ENCODE results near the gene SPDYE6.
"Not testable (repeated sequence)": the region's sequence is repeated elsewhere in the genome, so short reads cannot be mapped to it uniquely, and the experiment has no call there.

Gene SPDYE6

DNA sequence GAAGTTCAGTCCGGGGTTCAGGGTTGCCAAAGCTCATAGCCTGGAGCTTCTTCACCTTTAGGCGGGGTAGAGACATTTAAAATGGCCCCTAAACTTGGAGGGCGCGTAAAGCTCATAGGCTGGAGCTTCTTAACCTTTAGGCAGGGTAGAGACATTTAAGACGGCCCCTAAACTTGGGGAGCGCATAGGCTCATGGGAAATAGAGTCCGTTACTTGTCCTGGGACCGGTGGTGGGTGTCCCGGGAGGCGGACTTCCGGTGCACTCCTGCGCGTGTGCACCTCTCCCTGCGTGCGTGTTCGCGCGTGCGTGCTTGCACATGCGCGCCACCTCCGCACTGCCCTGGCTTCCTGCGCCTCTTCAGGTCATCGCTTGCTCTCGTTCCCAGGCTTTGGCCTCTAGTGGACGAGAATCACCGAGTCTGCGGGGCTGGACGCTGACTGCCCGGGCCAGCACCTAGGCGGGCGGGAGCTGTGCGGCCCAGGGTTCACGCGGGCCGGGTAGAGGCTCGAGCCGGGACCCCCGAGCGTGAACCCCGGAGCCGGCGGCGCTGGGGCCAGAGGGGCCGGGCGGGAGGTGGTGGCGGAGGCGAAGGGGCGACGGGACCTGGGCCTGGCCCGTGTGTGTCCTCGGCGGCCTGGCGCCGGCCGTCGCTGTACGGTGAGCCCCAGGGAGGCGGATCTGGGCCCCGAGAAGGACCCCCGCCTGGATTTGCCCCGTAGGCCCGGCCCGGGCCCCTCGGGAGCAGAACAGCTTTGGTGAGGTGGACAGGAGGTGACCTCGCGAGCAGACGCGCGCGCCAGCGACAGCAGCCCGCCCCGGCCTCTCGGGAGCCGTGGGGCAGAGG lies 7.5 kb upstream of the SPDYE6 start:
- peak; percentile 99 for DNase-seq (ENCODE audit: low read depth)

DNA sequence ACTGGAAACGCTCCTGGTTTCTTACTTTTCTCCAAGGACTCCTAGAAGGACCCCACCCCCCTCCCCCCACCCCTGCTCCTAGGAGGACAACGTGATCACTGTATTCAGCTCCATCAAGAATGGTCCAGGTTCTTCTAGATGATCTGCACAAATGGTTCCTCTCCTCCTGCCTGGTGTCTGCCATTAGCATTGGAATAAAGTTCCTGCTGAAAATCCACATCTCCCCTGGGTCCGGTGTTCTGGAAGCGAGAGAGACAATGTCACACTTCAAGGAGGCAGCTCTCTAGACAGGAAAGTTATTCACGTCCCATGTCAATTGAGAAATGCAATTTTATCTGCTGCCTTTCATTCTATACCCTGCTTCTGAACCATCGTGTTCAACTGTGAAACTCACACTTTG lies 9.3 kb downstream of the SPDYE6 start:
- DNase-seq (ENCODE audit: low read depth): not testable (repeated sequence)

DNA sequence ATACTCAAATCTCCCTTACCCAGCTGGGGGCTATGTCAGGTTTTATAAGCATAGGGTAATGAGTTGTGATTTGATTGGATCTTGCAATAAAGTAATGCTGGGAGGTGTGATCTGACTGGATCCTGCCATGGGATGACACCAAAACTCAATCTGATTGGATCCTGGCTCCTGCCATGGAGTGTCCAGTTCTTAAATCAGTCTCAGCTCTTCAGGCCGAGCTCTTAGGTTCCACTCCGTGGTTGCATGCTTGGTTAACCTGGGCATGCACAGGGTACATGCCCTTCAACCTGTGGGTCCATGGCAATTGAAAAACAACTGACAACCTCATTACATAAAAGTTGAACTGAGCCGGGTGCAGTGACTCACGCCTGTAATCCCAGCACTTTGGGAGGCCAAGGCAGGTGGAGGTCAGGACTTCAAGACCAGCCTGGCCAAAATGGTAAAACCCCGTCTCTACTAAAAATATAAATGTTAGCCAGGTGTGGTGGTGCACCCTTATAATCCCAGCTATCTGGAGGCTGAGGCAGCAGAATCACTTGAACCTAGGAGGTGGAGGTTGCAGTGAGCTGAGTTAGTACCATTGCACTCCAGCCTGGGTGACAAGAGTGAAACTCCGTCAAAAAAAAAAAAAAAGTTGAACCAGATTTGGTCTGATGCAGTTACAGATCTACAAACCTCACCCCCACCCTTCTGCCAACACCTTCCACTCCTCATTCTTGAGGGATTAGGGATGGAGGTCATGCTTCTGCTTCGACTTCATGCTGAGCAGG lies 15.5 kb downstream of the SPDYE6 start:
- not testable (repeated sequence) for DNase-seq (ENCODE audit: low read depth)

DNA sequence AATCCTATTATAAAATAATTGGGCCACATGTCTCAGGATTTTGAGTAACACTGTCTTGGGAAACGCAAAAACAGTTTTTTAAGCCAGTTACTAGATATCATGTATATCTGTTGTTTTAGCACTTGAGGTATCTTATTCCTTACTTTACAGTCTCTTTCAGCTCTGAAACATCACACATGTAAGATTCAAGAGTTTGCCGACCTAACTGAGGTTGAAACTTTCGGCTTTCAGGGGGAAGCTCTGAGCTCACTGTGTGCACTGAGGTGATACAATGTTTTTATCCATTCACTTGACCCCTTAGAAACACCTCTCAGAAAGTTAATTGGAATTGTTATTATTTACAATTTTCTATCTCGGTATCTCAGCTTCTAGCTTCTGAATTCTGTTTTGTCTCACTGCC lies 18.8 kb downstream of the SPDYE6 start:
- DNase-seq (ENCODE audit: low read depth): not testable (repeated sequence)

DNA sequence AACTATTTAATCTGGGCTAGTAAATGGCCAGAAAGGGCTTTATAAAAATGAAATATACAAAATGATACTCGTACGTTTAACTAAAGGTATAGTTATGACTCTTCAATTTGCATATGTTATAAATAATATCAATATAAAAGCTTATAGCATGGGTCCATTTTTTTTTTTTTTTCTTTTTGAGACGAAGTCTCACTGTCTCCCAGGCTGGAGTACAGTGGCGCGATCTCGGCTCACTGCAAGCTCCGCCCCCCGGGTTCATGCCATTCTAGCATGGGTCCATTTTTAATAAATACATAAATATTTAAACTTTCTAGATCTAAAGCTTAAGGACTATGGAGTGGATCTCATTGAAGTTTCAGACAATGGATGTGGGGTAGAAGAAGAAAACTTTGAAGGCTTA lies 19.2 kb downstream of the SPDYE6 start:
- not testable (repeated sequence) for DNase-seq (ENCODE audit: low read depth)

DNA sequence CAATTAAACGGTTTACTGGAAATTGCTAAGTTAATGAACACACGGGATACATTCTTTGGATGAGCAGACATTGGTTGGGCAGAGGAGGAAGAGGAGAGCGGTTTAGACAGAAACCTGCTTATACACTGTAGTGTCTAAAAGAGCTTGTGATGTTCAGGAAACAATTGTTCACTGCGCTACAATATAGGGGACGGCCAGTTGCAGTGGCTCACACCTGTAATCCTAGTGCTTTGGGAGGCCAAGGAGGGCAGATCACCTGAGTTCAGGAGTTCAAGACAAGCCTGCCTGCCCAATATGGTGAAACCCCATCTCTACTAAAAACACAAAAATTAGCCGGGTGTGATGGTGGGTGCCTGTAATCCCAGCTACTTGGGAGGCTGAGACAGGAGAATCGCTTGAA lies 20.7 kb downstream of the SPDYE6 start:
- DNase-seq (ENCODE audit: low read depth): not testable (repeated sequence)

DNA sequence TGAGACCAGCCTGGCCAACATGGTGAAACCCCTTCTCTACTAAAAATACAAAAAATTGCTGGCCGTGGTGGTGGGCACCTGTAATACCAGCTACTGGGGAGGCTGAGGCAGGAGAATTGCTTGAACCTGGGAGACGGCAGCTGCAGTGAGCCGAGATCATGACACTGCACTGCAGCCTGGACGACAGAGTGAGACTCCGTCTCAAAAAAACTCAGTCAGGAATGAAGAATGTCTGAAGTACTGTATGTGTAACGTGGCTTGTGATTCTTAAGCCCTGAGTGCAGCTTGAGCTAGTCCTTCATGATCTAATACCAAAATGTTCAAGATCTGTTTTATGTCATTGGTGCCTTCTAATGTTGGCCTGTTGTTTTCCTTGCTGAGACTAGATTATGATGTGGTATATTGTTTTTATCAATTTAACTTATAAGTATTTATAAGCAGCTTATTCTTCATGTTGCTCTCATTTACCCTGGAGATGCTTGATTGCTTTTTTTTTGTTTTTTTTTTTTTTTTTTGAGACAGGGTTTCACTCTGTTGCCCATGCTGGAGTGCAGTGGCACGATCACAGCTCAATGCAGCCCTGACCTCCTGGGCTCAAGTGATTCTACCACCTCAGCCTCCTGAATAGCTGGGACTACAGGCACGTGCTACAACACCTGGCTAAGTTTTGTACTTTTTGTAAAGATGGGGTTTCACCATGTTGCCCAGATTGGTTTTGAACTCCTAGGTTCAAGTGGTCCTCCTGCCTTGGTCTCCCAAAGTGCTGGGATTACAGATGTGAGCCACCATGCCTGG lies 25.4 kb downstream of the SPDYE6 start:
- not testable (repeated sequence) for DNase-seq (ENCODE audit: low read depth)

DNA sequence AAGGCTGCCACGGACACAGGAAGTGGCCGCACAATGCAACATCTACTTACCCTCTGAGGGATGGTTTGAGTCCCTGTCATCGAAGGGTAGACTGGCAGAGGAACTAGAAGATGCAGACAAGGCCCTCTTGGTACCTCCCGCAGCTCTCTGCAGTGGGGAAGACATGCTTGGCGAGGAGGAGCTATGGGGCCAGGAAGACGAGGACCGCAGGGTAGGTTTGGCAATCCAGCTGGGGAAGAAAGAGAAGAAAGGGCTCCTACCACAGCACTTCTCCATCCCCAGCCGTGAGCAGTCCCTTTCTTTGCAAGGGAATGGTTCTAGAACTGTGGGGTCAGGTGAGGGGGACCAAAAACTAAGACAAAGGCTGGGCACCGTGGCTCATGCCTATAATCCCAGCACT lies 26.9 kb downstream of the SPDYE6 start:
- DNase-seq (ENCODE audit: low read depth): not testable (repeated sequence)

DNA sequence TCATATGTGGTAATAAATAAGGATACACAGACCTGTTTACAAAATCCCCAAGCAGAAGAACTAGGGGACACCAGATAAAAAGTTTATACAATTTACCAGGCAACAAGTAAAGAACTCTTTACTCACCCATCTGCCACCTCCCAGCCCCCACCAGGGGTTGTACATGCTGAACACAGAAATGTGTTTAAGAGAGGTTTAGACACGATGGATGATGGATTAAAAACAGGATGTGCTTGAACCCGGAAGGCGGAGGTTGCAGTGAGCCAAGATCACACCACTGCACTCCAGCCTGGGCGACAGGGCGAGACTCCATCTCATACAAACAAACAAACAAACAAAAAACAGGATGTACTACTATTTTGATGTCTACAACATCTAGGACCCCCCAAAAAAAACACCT lies 27.4 kb downstream of the SPDYE6 start:
- DNase-seq (ENCODE audit: low read depth): not testable (repeated sequence)

DNA sequence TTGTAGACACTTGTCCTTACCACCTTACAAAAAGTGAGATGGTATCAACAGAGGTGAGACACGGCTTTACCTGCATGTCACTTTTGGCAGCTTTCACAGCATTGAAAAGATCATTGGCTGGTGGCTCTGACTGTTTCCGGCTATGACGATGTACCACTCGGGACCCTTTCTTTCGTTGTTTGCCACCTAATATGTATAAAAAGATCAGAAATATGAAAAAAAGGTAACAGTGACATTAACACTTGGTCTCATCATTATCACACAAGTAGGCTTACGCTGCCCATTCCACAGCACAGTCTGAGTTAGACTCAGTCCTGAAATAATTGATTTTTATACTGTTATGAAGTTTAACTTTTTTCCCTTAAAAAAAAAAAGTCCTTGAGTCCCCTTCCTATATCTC lies 29.1 kb downstream of the SPDYE6 start:
- DNase-seq (ENCODE audit: low read depth): not testable (repeated sequence)

DNA sequence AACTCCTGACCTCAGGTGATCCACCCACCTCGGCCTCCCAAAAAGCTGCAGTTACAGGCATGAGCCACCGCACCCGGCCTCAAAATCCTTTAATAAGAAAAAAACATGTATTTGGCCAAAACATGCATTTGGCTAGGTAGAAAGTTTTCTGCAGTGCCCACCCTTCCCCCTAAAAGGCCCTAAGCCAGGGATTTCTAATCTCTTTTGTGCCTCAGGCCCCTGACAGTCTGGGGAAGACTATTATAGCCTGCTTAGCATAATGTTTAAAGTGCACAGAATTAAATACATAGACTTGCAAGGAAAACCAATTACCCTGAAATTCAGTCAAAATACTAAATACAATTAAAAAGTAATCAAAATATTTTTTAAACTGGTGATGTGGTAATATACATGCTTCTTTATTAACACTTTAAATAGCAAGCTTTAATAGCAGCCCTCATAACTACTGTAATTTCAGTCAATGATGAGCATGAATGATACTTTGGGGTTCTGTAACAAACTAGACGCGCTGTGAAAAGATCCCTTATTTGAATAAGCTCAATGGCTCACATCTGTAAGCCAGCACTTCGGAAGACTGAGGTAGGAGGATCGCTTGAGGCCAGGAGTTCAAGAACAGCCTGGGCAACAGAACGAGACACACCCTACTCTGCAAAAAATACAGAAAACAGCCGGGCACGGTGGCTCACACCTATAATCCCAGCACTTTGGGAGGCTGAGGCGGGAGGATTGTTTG lies 29.9 kb downstream of the SPDYE6 start:
- DNase-seq (ENCODE audit: low read depth): no peak

DNA sequence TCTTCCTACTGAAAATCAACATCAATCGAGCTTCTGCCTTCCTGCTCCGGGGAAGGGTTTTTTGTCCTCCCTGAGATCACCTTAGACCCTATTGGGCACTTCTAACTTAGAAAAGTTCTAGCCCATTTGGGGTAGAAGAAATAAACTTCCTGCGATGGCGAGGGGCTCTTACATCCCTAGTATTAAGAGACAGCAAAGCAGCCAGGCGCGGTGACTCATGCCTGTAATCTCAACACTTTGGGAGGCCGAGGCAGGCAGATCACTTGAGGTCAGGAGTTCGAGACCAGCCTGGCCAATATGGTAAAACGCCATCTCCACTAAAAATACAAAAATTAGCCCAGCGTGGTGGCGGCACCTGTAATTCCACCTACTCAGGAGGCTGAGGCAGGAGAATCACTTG lies 31.1 kb downstream of the SPDYE6 start:
- not testable (repeated sequence) for DNase-seq (ENCODE audit: low read depth)

DNA sequence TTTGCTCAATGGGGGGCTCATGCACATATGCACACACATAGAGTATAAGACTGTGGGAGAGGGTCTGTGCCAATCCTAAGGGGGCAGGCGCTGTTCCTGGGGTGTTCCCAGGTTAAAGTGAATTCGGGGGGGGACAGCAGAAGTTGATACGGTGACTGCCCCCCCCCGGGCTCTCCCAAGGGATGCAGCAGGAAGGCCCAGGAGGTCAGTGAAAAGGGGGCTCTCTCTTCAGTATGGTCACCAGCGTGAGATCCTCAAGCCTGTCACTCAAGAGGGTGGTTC lies 32.4 kb downstream of the SPDYE6 start:
- no peak for DNase-seq (ENCODE audit: low read depth)

DNA sequence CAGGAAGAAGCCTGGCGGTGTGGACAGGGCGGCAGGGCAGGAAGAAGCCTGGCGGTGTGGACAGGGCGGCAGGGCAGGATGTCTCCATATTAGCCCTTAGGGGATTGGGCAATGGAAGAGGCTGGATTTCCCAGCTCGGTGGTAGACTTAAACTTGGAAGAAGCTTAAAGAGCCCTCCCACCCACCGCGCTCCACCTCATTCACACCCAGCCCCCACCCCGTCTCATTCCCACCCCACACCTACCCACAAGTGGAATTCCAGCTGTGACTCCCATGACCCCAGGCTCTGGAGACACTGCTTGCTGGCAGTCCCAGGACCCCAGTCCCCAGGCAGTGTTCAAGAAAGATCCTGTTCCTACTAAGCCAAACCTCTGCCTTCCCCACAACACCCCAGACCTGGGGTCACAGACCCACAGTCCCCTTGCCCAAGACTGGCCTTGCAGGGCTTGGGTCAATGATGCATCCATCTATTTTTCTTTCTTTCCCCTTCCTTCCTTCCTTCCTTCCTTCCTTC lies 34.0 kb downstream of the SPDYE6 start:
- DNase-seq (ENCODE audit: low read depth): no peak

DNA sequence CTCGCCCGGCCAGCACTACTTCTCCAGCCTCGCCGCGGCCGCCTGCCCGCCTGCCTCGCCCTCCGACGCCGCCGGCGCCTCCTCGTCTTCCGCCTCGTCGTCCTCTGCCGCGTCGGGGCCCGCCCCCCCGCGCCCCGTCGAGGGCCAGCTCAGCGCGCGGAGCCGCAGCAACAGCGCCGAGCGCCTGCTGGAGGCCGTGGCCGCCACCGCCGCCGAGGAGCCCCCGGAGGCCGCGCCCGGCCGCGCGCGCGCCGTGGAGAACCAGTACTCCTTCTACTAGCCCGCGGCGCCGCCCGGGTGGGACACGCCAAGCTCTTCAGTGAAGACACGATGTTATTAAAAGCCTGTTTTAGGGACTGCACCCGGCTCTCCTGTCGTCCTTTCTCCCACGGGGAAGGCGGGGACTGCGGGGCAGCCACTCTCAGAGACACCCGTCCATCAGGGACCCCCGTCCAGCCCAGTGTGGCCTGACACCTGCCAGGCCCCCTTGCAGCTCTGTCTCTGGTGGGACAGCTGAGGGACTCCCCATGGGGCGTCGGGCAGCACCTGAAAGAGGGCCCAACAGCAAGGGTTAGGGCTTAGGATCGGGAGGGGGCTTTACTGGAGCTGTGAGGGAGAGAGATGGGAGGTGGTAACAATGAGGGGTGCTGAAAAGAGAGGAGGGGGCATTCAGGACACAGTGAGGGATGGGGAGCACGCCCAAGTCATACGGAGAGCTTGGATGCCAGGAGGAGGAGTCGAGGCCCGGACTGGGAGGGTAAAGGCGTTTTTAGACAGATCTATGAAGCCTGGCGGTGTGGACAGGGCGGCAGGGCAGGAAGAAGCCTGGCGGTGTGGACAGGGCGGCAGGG lies 34.7 kb downstream of the SPDYE6 start:
- DNase-seq (ENCODE audit: low read depth): no peak

DNA sequence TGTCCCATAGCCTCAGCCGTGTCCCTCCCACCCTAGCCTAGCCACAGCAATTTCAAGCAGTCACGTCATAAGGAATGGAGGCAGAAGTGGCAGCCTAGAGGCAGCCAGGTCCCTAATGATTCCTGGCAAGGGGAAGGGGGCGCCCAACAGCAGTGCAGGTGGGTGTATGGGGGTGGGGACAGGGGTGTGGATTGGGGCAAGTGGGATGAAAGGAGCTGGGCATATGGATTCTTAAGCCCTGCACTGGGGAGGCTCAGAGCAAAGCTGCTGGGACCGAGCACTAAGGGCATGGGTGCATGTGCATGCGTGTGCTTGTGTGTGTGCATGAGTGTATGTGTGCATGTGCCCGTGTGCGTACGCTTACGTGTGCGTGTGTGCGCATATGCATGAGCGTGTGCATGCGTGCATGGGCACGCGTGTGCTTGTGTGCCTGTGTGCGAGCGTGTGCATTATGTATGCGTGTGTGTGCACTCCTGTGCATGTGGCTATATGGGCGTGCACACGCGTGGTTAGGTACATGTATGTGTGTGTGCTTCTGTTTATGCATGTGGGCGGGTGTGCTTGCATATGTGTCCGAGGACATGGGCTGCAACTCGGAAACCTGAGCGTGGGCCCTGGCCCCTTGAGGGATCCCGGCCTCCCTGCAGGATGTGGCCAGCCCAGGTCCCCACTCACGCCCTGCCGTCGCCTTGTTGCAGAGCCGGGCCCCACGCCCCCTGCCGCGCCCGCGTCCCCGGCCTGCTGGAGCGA lies 35.5 kb downstream of the SPDYE6 start:
- no peak for DNase-seq (ENCODE audit: low read depth)

DNA sequence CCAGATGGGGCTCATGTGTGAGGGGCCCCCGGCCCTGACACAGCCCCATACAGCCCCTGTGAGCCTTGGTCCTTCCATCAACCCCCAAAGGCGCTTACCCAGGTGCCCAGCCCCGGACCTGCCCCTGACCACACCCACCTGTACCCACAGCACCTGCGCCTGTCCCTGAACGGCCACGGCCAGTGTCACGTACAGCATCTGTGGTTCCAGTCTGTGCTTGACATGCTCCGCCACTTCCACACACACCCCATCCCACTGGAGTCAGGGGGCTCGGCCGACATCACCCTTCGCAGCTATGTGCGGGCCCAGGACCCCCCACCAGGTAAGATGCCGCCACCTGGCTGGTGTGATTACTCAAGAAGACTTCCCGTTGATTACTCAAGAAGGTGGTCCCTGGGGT lies 36.1 kb downstream of the SPDYE6 start:
- no peak for DNase-seq (ENCODE audit: low read depth)

DNA sequence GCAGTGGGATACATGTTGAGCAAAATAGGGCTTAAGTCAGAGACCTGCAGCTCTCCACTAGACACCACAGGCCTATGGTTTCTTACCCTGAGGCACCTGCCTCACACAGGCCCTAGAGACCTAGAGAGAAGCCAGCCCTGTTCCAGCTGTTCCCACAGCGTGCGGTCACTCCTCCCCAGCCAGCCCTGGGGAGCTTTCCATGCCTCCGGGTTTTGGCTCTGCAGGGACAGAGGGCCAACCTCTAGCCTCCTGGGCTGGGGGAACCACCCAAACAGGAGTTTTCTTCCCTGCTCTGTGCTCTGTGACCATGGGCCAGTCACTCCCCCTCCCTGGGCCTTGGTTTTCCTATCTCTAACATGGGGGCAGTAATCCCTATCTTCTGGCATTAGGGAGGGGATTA lies 36.6 kb downstream of the SPDYE6 start:
- DNase-seq (ENCODE audit: low read depth): no peak

DNA sequence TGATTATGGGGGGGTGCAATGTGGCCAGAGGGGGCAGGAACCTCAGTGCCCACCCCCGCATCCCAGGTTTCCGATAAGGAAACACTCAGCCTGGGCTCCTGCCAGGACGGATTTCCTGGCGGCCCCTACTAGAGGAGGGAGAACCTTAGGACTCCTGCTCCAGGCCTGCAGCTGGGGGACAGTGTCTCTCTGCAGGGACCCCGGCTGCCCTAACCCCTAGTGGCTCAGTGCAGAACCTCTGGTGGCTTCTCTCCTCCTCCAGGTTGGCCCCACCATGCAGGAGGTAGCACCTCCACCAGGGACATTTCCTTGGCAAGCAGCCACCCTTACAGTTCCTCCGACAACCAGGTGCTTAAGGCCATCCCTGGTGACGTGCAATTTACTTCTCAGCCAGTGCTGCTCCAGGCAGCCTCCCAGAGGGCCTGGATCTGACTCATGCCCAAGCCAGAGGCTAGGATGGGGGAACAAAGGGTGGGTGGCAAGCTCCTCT lies 37.7 kb downstream of the SPDYE6 start:
- DNase-seq (ENCODE audit: low read depth): peak; percentile 17

Measured in amniotic epithelial cell (primary cell).